Caki2 (cell line): Measurements from ENCODE around the gene USP17L21. TPM values are rescaled to one million over a fixed set of nuclear protein-coding genes. Genes with fewer than 3 reads are reported as not detected.
"Not testable (repeated sequence)": the region's sequence is repeated elsewhere in the genome, so short reads cannot be mapped to it uniquely, and the experiment has no call there.

ENCODE experiments used
- DNase-seq: peaks from one replicate; pipeline ENCODE4 v3.0.0-alpha.2; 2015; ENCODE audit warnings: low read depth
- in situ Hi-C: cut with HindIII; loops from 2 replicates; pipeline ENCODE4 v1.10.0; 2016; ENCODE audit warnings: low sequenced_read_pairs, low pct_unique_long_range_greater_than_20kb, mixed read lengths
- total RNA-seq: library from RNA; depleted of rRNA; stranded (reverse); fragments of >200 nt; shearing (Covaris generic); gene quantifications from 2 replicates; pipeline ENCODE4 v1.2.3, GENCODE V29; 2014; ENCODE audit warnings: low replicate concordance; rRNA removed

USP17L21 gene, protein sequence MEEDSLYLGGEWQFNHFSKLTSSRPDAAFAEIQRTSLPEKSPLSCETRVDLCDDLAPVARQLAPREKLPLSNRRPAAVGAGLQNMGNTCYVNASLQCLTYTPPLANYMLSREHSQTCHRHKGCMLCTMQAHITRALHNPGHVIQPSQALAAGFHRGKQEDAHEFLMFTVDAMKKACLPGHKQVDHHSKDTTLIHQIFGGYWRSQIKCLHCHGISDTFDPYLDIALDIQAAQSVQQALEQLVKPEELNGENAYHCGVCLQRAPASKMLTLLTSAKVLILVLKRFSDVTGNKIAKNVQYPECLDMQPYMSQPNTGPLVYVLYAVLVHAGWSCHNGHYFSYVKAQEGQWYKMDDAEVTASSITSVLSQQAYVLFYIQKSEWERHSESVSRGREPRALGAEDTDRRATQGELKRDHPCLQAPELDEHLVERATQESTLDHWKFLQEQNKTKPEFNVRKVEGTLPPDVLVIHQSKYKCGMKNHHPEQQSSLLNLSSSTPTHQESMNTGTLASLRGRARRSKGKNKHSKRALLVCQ
- total RNA-seq: not detected in 2 replicates

DNA sequence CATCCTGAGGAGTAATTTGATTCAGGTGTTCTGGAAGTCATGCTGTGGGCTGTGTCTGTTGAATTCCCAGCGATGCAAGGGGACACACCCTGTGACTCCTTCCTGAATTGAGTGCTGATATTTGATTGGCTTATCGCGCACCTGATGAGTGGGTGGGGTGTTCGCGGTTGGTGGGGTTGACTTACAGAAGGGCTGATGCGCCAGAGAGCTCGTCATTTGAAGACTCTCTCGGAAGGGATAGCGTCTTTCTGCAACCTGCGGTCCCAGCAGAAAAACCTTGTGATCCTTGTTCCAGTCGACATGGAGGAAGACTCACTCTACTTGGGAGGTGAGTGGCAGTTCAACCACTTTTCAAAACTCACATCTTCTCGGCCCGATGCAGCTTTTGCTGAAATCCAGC is at the start of gene USP17L21:
USP17L21 (plus strand) TSS at position 301 of the 400 bp plus-strand sequence; CDS start at position 301, 0 bp downstream.
- in situ Hi-C loops, DNase-seq: not testable (repeated sequence)

GRCh38 chr4:9214701-9215100 is 48.0 kb upstream of the USP17L21 start:
- DNase-seq, in situ Hi-C loops: not testable (repeated sequence)

- in situ Hi-C loops, DNase-seq: not testable (repeated sequence)
Measured at GRCh38 chr4:9215105-9215504, 47.6 kb upstream of the USP17L21 start, which contains the start of gene USP17L11. Gene USP17L11, plus strand, starts transcription at chr4:9215405. Its CDS starts 0 bp downstream, at chr4:9215405.

DNA sequence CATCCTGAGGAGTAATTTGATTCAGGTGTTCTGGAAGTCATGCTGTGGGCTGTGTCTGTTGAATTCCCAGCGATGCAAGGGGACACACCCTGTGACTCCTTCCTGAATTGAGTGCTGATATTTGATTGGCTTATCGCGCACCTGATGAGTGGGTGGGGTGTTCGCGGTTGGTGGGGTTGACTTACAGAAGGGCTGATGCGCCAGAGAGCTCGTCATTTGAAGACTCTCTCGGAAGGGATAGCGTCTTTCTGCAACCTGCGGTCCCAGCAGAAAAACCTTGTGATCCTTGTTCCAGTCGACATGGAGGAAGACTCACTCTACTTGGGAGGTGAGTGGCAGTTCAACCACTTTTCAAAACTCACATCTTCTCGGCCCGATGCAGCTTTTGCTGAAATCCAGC is 42.8 kb upstream of the USP17L21 start, which contains the start of gene USP17L12:
USP17L12 (plus strand) TSS at position 301 of the 400 bp plus-strand sequence; CDS start at position 301, 0 bp downstream.
- in situ Hi-C loops, DNase-seq: not testable (repeated sequence)

GRCh38 chr4:9224596-9224995 is 38.1 kb upstream of the USP17L21 start, which contains the start of gene USP17L13:
Gene USP17L13, plus strand, starts transcription at chr4:9224896. Its CDS starts 0 bp downstream, at chr4:9224896.
- in situ Hi-C loops: not testable (repeated sequence)

GRCh38 chr4:9230249-9230648 is 32.4 kb upstream of the USP17L21 start:
- in situ Hi-C loops, DNase-seq: not testable (repeated sequence)

More at GRCh38 chr4:9224596-9224995, 38.1 kb upstream of the USP17L21 start, which contains the start of gene USP17L13:
- DNase-seq: not testable (repeated sequence)

- in situ Hi-C loops, DNase-seq: not testable (repeated sequence)
Measured at GRCh38 chr4:9234085-9234484, 28.6 kb upstream of the USP17L21 start, which contains the start of gene USP17L15. Gene USP17L15, plus strand, starts transcription at chr4:9234385. Its CDS starts 0 bp downstream, at chr4:9234385.

GRCh38 chr4:9238461-9238860 is 24.2 kb upstream of the USP17L21 start:
- DNase-seq, in situ Hi-C loops: not testable (repeated sequence)

GRCh38 chr4:9243579-9243978 is 19.1 kb upstream of the USP17L21 start, which contains the start of gene USP17L17:
Gene USP17L17, plus strand, starts transcription at chr4:9243879. Its CDS starts 0 bp downstream, at chr4:9243879.
- in situ Hi-C loops: not testable (repeated sequence)

GRCh38 chr4:9247953-9248680 is 14.6 kb upstream of the USP17L21 start, which contains the start of gene USP17L18:
Gene USP17L18, plus strand, starts transcription at chr4:9248630. Its CDS starts 0 bp downstream, at chr4:9248630.
- DNase-seq, in situ Hi-C loops: not testable (repeated sequence)

More at GRCh38 chr4:9243579-9243978, 19.1 kb upstream of the USP17L21 start, which contains the start of gene USP17L17:
- not testable (repeated sequence) for DNase-seq

GRCh38 chr4:9253078-9253477 is 9.6 kb upstream of the USP17L21 start, which contains the start of gene USP17L19:
Gene USP17L19, plus strand, starts transcription at chr4:9253378. Its CDS starts 0 bp downstream, at chr4:9253378.
- in situ Hi-C loops, DNase-seq: not testable (repeated sequence)

GRCh38 chr4:9257824-9258223 is 4.8 kb upstream of the USP17L21 start, which contains the start of gene USP17L20:
Gene USP17L20, plus strand, starts transcription at chr4:9258124. Its CDS starts 0 bp downstream, at chr4:9258124.
- DNase-seq, in situ Hi-C loops: not testable (repeated sequence)

DNA sequence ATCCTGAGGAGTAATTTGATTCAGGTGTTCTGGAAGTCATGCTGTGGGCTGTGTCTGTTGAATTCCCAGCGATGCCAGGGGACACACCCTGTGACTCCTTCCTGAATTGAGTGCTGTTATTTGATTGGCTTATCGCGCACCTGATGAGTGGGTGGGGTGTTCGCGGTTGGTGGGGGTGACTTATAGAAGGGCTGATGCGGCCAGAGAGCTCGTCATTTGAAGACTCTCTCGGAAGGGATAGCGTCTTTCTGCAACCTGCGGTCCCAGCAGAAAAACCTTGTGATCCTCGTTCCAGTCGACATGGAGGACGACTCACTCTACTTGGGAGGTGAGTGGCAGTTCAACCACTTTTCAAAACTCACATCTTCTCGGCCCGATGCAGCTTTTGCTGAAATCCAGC is 4.6 kb downstream of the USP17L21 start, which contains the start of gene USP17L22:
USP17L22 (plus strand) TSS at position 301 of the 400 bp plus-strand sequence; CDS start at position 301, 0 bp downstream.
- DNase-seq, in situ Hi-C loops: not testable (repeated sequence)

GRCh38 chr4:9271719-9272118 is 9.0 kb downstream of the USP17L21 start:
- DNase-seq, in situ Hi-C loops: not testable (repeated sequence)
